Measurements from ENCODE around the gene LIG1.

Gene LIG1

GRCh38 chr19:48176226-48176625, 6.1 kb upstream of the LIG1 start:
- Histone ChIP-seq H3K27me3 (no peaks in the 10 kb centered on the region), H3K36me3 (peaks cover 20 to 53% (median 34%) of the 10 kb centered on the region in 3 donors), H3K4me1 (peaks cover 0 to 8% (median 5%) of the 10 kb centered on the region in 4 donors), H3K9me3 (no peaks in the 10 kb centered on the region), H3K4me3 (no peak overlapping the region), H3K27ac (no peak overlapping the region)
- TF ChIP-seq, protein P1, sequence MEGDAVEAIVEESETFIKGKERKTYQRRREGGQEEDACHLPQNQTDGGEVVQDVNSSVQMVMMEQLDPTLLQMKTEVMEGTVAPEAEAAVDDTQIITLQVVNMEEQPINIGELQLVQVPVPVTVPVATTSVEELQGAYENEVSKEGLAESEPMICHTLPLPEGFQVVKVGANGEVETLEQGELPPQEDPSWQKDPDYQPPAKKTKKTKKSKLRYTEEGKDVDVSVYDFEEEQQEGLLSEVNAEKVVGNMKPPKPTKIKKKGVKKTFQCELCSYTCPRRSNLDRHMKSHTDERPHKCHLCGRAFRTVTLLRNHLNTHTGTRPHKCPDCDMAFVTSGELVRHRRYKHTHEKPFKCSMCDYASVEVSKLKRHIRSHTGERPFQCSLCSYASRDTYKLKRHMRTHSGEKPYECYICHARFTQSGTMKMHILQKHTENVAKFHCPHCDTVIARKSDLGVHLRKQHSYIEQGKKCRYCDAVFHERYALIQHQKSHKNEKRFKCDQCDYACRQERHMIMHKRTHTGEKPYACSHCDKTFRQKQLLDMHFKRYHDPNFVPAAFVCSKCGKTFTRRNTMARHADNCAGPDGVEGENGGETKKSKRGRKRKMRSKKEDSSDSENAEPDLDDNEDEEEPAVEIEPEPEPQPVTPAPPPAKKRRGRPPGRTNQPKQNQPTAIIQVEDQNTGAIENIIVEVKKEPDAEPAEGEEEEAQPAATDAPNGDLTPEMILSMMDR (IDR thresholded peaks at IDR 0.05) = no peak
- intact Hi-C loops (cut with DNase I; ENCODE audit: low total_unique reads) = loop anchor here (10.0 kb wide), 1 partner anchor 79 kb away; the partner anchor contains the start of gene CARD8
- no peak for DNase-seq

DNA sequence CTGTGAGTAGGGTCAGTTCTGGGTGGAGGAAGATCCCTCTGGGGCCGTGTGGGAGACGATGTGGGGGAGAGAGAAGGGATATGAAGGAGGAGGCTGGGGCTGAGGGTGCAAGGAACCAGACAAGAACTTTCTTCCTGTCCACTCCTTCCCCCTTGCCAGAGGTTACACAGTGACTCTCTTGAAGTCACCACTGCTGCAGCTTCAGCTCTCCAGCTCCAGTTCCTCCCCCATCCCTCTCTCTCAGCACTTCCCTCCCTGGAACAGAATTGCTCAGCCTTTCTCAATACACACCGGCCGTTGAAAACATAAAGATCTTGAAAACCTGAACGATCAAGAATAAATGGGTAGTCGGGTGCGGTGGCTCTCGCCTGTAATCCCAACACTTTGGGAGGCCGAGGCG, 5.4 kb upstream of the LIG1 start:
- no peak for DNase-seq
- Histone ChIP-seq H3K9me3 (no peaks in the 10 kb centered on the region), H3K4me3 (no peak overlapping the region), H3K27me3 (no peaks in the 10 kb centered on the region), H3K27ac (no peak overlapping the region), H3K4me1 (peaks cover 0 to 13% (median 9%) of the 10 kb centered on the region in 4 donors), H3K36me3 (peaks cover 16 to 53% (median 34%) of the 10 kb centered on the region in 3 donors)
- TF ChIP-seq, protein P1 (IDR thresholded peaks at IDR 0.05) = no peak
- intact Hi-C loops (cut with DNase I; ENCODE audit: low total_unique reads) = loop anchor here (10.0 kb wide), 1 partner anchor 79 kb away; the partner anchor contains the start of gene CARD8

GRCh38 chr19:48174445-48175030, 4.4 kb upstream of the LIG1 start:
- Histone ChIP-seq H3K4me1 (peaks cover 0 to 15% (median 12%) of the 10 kb centered on the region in 4 donors), H3K36me3 (peaks cover 10 to 42% (median 25%) of the 10 kb centered on the region in 3 donors), H3K27me3 (no peaks in the 10 kb centered on the region), H3K4me3 (no peak overlapping the region), H3K9me3 (no peaks in the 10 kb centered on the region), H3K27ac (no peak overlapping the region)
- intact Hi-C loops (cut with DNase I; ENCODE audit: low total_unique reads) = loop anchor here (10.0 kb wide), 1 partner anchor 80 kb away; the partner anchor contains the start of gene CARD8
- TF ChIP-seq, protein P1 (IDR thresholded peaks at IDR 0.05) = no peak
- no peak for DNase-seq

GRCh38 chr19:48171710-48172109, 1.6 kb upstream of the LIG1 start:
- TF ChIP-seq, protein P1 (IDR thresholded peaks at IDR 0.05) = no peak
- intact Hi-C loops (cut with DNase I; ENCODE audit: low total_unique reads) = loop anchor here (10.0 kb wide), 1 partner anchor 83 kb away; the partner anchor contains the start of gene CARD8
- H3K27ac ChIP-seq = no peak overlapping the region

GRCh38 chr19:48170817-48171347, 738 bp upstream of the LIG1 start:
- Histone ChIP-seq H3K9me3 (no peaks in the 10 kb centered on the region), H3K4me3 (peak overlapping the region; percentile 83 to 84), H3K36me3 (peaks cover 8 to 38% (median 22%) of the 10 kb centered on the region in 3 donors), H3K4me1 (peaks cover 0 to 19% (median 17%) of the 10 kb centered on the region in 4 donors), H3K27me3 (no peaks in the 10 kb centered on the region), H3K27ac (peak overlapping the region; percentile 86 to 89)
- TF ChIP-seq, protein P1 (IDR thresholded peaks at IDR 0.05) = no peak
- DNase-seq = no peak
- intact Hi-C loops (cut with DNase I; ENCODE audit: low total_unique reads) = loop anchor here (10.0 kb wide), 1 partner anchor 84 kb away; the partner anchor contains the start of gene CARD8

More at GRCh38 chr19:48171710-48172109, 1.6 kb upstream of the LIG1 start:
- no peaks in the 10 kb centered on the region for H3K9me3 ChIP-seq
- DNase-seq = no peak
- H3K4me3 ChIP-seq = no peak overlapping the region
- H3K36me3 ChIP-seq = peaks cover 8 to 38% (median 22%) of the 10 kb centered on the region in 3 donors
- no peaks in the 10 kb centered on the region for H3K27me3 ChIP-seq
- peaks cover 0 to 19% (median 17%) of the 10 kb centered on the region in 4 donors for H3K4me1 ChIP-seq

Data from tibial artery (tissue), 4 donors.